ENCODE results near the gene CENPT.

CENPT gene

DNA sequence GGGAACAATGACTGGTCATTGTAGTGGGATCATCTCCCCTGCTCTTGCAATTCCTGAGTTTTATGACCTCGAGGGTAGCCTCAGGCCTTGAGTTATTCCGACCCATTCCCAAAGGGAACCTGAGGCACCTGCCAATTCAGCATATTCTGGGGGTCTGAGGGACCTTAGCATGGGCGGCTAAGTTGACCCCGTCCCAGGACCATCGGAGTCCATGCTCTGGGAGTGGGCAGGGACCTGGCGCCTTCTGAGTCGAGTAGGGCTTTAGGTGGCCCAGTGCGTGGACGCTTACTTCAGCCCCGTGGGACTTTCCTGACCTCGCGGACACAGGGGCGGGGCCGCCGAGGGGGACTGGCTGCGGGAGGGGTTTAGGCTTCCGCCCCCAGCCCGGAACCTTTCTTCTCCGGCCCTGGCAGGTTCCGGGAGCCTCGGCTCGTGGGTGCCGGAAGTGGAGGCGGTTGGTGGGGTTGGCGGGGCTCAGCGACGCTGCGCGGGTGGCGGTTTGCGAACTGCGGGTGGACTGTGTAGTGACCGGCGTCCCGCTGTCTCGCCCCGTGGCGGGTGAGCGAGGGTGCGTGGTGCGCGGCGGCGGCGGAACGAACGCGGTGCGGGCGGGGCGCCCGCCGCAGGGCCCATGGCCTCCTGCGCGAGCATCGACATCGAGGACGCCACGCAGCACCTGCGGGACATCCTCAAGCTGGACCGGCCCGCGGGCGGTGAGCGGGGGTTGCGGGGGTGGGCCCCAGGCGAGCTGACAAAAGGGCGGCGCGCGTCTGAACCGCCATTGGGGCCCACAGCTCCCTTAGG, 25.3 kb upstream of the CENPT start, which contains the start of gene EDC4:
EDC4 (plus strand) TSS at position 422 of the 804 bp plus-strand sequence; CDS start at position 632, 210 bp downstream.
- Histone ChIP-seq H3K79me2 (peaks cover 23% of the 10 kb centered on the region), H3K36me3 (ENCODE audit: control insufficient read depth, insufficient read depth, low read length) (no peaks in the 10 kb centered on the region), H3K27ac (peak within 1 kb of the TSS; percentile 61), H3K4me2 (ENCODE audit: low read length) (peak within 1 kb of the TSS; percentile 85), H3K4me1 (peaks cover 11% of the 10 kb centered on the region), H3K9me3 (ENCODE audit: control insufficient read depth, low read length) (no peaks in the 10 kb centered on the region), H3K9ac (peak within 1 kb of the TSS; percentile 74), H3K27me3 (ENCODE audit: control insufficient read depth, insufficient read depth, low read length) (no peaks in the 10 kb centered on the region), H3K4me3 (ENCODE audit: low read depth, low read length) (peak within 1 kb of the TSS; percentile 72), H2AFZ (peak within 1 kb of the TSS; percentile 89)
- TF ChIP-seq, protein P1, sequence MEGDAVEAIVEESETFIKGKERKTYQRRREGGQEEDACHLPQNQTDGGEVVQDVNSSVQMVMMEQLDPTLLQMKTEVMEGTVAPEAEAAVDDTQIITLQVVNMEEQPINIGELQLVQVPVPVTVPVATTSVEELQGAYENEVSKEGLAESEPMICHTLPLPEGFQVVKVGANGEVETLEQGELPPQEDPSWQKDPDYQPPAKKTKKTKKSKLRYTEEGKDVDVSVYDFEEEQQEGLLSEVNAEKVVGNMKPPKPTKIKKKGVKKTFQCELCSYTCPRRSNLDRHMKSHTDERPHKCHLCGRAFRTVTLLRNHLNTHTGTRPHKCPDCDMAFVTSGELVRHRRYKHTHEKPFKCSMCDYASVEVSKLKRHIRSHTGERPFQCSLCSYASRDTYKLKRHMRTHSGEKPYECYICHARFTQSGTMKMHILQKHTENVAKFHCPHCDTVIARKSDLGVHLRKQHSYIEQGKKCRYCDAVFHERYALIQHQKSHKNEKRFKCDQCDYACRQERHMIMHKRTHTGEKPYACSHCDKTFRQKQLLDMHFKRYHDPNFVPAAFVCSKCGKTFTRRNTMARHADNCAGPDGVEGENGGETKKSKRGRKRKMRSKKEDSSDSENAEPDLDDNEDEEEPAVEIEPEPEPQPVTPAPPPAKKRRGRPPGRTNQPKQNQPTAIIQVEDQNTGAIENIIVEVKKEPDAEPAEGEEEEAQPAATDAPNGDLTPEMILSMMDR (IDR thresholded peaks at IDR 0.05) = no peak

DNA sequence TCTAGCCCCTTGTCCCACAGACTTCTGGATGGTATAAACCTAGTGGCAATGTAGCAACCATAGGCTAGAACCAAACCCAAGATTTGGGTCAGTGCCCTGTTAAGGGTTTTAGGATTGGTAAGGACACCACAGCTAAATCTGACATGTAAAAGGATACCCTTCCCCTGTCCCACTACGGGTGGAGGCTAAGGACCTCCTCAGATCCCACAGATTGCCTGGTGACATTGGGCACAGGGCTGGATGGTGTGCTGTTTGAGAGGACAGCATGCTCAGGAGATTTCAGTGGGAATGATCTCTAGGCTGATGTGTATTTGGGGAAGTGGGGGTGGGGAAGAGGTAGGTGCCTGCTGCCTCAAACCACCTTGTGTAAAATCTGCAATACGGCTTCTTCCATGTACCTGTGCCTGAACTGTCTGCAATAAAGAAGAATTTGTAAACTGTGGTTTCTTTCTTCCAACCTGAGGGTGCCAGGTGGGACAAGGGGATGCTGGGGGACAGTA, 24.7 kb upstream of the CENPT start:
- H3K9ac ChIP-seq = no peak overlapping the region
- no peaks in the 10 kb centered on the region for H3K27me3 ChIP-seq (ENCODE audit: control insufficient read depth, insufficient read depth, low read length)
- TF ChIP-seq, protein P1 (IDR thresholded peaks at IDR 0.05) = no peak
- H3K36me3 ChIP-seq (ENCODE audit: control insufficient read depth, insufficient read depth, low read length) = no peaks in the 10 kb centered on the region
- peak overlapping the region; percentile 61 for H3K27ac ChIP-seq
- H3K4me2 ChIP-seq (ENCODE audit: low read length) = peak overlapping the region; percentile 85
- no peak overlapping the region for H3K4me3 ChIP-seq (ENCODE audit: low read depth, low read length)
- peaks cover 23% of the 10 kb centered on the region for H3K79me2 ChIP-seq
- H2AFZ ChIP-seq = peak overlapping the region; percentile 89
- H3K4me1 ChIP-seq = peaks cover 11% of the 10 kb centered on the region
- no peaks in the 10 kb centered on the region for H3K9me3 ChIP-seq (ENCODE audit: control insufficient read depth, low read length)

DNA sequence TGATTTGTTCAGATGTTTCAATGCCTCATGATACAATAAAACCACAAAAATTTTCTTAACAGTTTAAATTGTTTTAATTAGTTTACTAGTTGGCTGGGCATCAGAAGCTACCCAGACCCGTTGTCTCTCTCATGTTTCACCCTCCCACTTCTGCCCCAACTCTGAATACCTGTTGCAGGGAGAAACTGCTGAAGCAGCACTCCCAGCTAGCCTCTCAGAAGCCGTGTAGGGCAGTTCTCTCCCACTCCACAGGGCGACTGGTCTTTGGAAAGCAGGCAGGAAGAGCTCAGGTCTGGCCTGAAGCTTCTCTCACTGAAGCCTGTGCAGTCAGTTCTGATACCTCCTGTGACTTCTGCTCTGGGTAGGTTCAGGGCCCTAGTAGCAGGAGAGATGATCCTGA, 23.8 kb upstream of the CENPT start:
- TF ChIP-seq, protein P1 (IDR thresholded peaks at IDR 0.05) = no peak
- no peak overlapping the region for H3K4me2 ChIP-seq (ENCODE audit: low read length)
- H3K9me3 ChIP-seq (ENCODE audit: control insufficient read depth, low read length) = no peaks in the 10 kb centered on the region
- H3K27me3 ChIP-seq (ENCODE audit: control insufficient read depth, insufficient read depth, low read length) = no peaks in the 10 kb centered on the region
- H3K36me3 ChIP-seq (ENCODE audit: control insufficient read depth, insufficient read depth, low read length) = no peaks in the 10 kb centered on the region
- H2AFZ ChIP-seq = no peak overlapping the region
- H3K4me1 ChIP-seq = peaks cover 11% of the 10 kb centered on the region
- no peak overlapping the region for H3K4me3 ChIP-seq (ENCODE audit: low read depth, low read length)
- no peak overlapping the region for H3K9ac ChIP-seq
- H3K79me2 ChIP-seq = peaks cover 23% of the 10 kb centered on the region
- H3K27ac ChIP-seq = no peak overlapping the region

DNA sequence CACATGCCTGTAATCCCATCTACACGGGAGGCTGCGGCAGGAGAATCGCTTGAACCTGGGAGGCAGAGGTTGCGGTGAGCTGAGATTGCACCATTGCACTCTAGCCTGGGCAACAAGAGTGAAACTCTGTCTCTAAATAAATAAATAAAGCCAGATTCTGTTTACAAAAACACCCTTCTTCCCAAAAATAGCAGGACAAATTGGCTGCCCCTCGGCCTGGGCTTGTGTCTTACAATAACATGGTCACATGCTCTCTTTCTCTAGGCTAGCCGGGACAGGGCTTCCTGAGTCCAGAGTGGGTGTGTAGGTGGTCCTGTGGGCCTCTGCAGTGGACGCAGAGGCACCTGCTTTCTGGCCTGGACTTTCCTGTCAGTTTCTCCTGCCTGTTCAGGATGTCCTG, 22.2 kb upstream of the CENPT start:
- Histone ChIP-seq H3K79me2 (peaks cover 18% of the 10 kb centered on the region), H3K27ac (no peak overlapping the region), H3K4me2 (ENCODE audit: low read length) (no peak overlapping the region), H3K4me3 (ENCODE audit: low read depth, low read length) (no peak overlapping the region), H3K27me3 (ENCODE audit: control insufficient read depth, insufficient read depth, low read length) (no peaks in the 10 kb centered on the region), H3K4me1 (peaks cover 11% of the 10 kb centered on the region), H3K9me3 (ENCODE audit: control insufficient read depth, low read length) (no peaks in the 10 kb centered on the region), H3K9ac (no peak overlapping the region), H2AFZ (no peak overlapping the region), H3K36me3 (ENCODE audit: control insufficient read depth, insufficient read depth, low read length) (no peaks in the 10 kb centered on the region)
- TF ChIP-seq, protein P1 (IDR thresholded peaks at IDR 0.05) = no peak

All from parathyroid adenoma (tissue), 2 donors.